ENCODE data around the gene PPL.
"Not testable (repeated sequence)": the region's sequence is repeated elsewhere in the genome, so short reads cannot be mapped to it uniquely, and the experiment has no call there.

Gene PPL

DNA sequence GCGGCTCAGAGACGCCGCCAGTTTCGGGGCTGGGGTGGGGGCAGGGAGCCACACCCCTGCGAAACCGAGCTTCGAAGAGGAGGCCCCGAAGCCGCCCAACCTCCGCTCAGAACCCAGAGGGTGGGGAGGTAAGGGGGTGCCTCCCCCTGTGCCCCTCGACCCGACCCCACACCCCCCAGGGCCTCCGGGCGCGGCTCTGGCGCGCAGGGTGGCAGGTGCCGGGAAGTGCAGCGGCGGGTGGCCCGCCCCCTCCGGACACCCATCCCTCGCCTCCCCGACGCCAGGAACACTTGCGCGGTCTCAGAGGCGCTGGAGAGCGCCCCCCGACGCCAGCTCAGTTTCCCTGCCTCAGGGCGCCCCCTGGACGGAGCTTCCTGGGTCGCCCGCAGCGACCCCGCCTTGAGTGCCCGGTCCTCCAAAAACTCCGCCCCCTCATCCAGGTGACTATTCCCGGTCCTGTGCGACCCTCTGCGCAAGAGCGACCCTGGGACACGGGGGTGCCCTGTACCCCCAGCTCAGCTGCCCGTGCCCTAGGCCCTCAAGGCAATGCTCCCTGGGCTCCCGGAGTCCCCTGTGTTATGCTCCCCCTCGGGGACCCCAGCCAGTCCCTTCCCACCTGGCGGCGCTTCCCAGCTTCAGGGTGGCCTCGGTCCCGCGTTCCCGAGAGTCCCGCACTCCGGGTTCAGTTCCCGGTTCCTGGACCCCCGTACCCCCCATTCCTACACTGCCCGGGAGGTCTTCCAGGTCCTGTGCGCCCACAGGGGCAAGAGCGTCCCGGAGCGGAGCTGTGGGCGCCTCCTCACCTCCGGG lies 562 bp downstream of the PPL start:
- TF ChIP-seq, protein P1, sequence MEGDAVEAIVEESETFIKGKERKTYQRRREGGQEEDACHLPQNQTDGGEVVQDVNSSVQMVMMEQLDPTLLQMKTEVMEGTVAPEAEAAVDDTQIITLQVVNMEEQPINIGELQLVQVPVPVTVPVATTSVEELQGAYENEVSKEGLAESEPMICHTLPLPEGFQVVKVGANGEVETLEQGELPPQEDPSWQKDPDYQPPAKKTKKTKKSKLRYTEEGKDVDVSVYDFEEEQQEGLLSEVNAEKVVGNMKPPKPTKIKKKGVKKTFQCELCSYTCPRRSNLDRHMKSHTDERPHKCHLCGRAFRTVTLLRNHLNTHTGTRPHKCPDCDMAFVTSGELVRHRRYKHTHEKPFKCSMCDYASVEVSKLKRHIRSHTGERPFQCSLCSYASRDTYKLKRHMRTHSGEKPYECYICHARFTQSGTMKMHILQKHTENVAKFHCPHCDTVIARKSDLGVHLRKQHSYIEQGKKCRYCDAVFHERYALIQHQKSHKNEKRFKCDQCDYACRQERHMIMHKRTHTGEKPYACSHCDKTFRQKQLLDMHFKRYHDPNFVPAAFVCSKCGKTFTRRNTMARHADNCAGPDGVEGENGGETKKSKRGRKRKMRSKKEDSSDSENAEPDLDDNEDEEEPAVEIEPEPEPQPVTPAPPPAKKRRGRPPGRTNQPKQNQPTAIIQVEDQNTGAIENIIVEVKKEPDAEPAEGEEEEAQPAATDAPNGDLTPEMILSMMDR (IDR thresholded peaks at IDR 0.05; ENCODE audit: low read length, missing control alignments): no peak
- DNase-seq (ENCODE audit: low read depth): no peak
- peak overlapping the region; percentile 40 for H3K4me3 ChIP-seq (replicated peaks; ENCODE audit: low read depth, low read length)

DNA sequence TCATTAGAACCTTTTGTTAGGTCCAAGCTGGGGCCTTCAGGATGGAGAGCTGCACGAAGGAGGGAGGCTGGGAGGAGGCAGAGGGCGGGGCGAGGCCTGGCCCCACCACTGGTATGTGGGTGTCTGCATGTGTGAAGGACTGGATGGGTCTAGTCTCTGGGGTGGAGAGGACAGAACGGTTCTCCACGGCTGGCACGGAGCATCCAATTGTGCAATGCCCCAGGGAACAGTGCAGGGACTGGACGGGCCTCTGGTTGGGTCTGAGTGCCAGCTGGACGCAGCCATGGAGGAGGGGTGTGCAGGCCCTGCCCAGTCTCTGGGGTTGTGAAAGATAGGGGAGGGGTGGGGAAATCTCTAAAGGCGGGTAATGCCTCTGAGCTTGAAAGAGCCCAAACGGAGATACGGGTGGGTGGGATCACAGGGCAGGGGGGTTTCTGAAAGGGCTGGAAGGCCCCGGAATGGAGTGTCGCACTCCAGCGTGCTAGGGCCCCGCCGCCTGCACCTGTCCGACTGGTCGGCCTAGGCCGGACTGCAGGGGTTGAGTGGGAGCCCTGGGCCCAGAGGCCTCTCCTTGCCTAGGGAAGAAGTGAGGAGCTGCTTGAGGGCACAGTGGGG lies 1.6 kb downstream of the PPL start:
- H3K4me3 ChIP-seq (replicated peaks; ENCODE audit: low read depth, low read length): no peak overlapping the region
- DNase-seq (ENCODE audit: low read depth): peak; percentile 83

DNA sequence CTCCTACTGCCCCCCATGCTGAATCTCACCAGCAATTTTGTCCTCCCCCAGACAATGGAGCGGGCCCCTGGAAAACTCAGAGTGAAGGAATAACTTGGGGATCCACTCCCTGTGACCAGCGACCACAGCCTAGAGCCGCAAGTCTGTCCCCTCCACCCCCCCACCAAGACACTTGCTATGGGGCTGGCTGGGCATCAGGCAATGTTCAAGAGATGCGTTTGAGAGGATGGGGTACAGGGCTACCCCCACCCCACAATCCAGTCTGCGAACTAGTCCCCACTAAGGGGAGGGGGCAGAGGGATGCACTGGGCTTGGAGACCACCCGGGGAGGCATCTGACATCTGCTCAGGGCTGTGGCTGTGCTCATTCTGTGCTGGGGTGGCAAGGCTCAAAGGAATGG lies 2.4 kb downstream of the PPL start:
- no peak overlapping the region for H3K4me3 ChIP-seq (replicated peaks; ENCODE audit: low read depth, low read length)
- DNase-seq (ENCODE audit: low read depth): no peak

More for the DNA sequence above, 1.6 kb downstream of the PPL start:
- TF ChIP-seq, protein P1 (IDR thresholded peaks at IDR 0.05; ENCODE audit: low read length, missing control alignments): no peak

DNA sequence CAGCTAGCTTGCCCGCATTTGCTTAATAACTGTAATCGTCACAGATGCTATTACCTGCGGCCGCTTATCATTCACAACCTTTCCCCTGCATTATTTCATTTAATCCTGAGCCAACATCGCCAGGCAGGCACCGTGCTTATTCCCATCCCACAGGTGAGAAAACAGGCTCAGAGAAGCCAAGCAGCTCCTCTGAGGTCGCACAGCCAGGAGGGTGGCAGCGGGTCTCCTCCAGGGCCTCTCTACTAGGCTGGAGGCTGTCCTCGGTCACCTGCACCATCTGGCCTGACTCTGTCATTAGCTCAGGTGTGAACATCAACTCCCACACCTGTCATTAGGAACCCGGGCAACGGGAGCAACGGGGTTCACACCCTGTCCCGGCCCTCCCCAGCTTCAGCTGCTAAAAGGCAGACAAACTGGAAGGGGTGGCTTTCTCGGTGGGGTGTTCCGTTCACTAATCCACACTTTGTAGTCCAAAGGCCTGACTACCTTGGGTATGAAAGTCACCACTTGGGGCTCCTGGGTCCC lies 3.0 kb downstream of the PPL start:
- DNase-seq (ENCODE audit: low read depth): no peak
- TF ChIP-seq, protein P1 (IDR thresholded peaks at IDR 0.05; ENCODE audit: low read length, missing control alignments): no peak
- H3K4me3 ChIP-seq (replicated peaks; ENCODE audit: low read depth, low read length): no peak overlapping the region

More for the DNA sequence above, 2.4 kb downstream of the PPL start:
- TF ChIP-seq, protein P1 (IDR thresholded peaks at IDR 0.05; ENCODE audit: low read length, missing control alignments): no peak

DNA sequence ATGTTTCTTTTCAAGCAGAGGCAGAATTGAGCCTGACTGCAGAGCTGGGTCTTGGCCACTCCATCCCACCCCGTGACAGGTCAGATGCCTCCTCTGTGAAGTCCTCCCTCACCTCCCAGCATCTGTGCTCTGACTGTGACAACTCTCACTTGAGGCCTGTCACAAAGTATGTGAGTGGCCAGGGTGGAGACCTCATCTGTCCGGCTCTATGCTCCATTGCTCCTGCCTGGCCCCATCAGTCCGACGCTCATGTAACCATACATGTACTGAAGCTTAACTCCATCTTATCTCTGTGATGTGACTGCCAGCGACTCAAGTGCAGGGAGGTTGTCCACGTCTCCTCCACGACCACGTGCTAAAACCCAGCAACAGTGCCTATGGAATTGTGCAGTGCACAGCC lies 3.5 kb downstream of the PPL start:
- no peak for DNase-seq (ENCODE audit: low read depth)
- H3K4me3 ChIP-seq (replicated peaks; ENCODE audit: low read depth, low read length): no peak overlapping the region
- TF ChIP-seq, protein P1 (IDR thresholded peaks at IDR 0.05; ENCODE audit: low read length, missing control alignments): no peak

DNA sequence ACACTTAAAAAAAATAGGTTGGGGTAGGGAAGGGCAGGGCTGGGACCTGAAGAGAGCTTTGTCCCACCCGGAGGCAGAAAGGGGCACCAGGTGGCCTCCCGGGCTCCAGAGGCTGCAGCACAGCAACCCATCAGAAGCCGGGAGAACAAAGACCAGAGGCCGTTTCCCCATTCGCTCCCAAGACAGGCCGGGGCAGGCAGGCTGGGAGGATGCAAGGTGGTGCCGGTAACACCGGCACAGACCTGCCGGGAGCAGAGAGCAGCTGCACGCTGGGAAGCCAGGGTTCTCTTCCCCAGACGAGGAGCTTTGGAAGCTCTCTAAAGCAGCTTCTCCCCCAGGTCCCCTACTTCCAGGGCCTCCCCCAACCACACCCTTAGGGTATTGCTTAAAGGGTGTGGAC lies 5.6 kb downstream of the PPL start:
- no peak overlapping the region for H3K4me3 ChIP-seq (replicated peaks; ENCODE audit: low read depth, low read length)
- no peak for DNase-seq (ENCODE audit: low read depth)
- TF ChIP-seq, protein P1 (IDR thresholded peaks at IDR 0.05; ENCODE audit: low read length, missing control alignments): no peak

DNA sequence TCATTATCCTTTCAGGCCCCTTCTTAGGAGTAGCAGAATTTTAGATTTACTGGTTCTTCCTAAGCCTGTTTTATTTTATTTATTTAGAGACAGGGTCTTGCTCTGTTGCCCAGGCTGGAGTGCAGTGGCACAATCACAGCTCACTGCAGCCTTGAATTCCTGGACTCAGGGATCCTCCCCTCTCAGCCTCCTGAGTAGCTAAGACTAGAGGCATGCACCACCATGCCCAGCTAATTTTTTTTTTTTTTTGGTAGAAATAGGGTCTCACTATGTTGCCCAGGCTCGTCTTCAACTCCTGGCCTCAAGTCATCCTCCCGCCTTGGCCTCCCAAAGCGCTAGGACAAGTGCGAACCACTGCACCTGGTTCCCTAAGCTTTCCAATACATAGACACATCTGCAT lies 7.3 kb downstream of the PPL start:
- not testable (repeated sequence) for DNase-seq (ENCODE audit: low read depth)

More for the DNA sequence above, 7.3 kb downstream of the PPL start:
- not testable (repeated sequence) for H3K4me3 ChIP-seq (replicated peaks; ENCODE audit: low read depth, low read length)

All from fibroblast of pulmonary artery (primary cell).